Measurements from ENCODE around the gene FLVCR1.
A peak's percentile ranks its signal among the peaks of the same experiment; 100 is the strongest.
"Not testable (repeated sequence)": the region's sequence is repeated elsewhere in the genome, so short reads cannot be mapped to it uniquely, and the experiment has no call there.

FLVCR1 gene

DNA sequence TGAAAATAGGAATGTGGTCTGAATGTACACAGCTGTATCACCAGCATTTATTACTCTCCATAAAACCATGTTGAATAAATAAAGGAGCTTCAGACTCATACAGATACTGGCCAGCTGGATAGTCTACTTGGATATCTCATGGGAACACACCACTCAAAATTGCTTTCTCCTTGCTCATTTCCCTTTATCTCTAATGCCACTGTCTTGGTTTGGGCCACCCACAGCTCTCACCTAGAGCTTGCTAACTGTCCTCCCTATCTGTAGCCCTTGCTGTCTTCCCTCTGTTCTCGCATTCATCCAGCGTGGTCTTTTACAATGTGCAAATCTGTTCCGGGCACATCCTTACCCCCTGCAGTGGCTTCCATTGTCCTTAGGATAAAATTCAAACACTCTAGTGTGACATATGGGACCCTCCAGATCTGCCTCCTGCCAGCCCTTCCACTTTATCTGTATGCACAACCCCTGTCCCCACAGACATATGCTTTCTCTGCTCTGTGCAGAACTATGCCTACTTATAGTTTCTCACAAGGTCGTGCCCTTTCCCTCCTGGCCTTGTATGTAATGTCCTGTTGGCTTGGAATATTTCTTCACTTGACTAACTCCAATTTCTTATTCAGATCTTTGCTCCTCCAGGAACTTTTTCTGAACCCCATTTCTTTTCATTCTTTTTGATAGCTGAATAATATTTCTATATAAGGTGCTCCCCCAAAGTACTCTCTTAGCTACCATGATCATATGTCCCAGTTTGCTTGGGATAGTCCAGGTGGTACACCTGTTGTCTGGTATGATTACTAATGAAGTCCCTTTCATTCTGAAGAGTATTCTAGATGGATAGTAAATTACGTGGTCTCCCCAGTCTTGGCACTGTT lies 2.9 kb downstream of the FLVCR1 start:
- no peak for DNase-seq

DNA sequence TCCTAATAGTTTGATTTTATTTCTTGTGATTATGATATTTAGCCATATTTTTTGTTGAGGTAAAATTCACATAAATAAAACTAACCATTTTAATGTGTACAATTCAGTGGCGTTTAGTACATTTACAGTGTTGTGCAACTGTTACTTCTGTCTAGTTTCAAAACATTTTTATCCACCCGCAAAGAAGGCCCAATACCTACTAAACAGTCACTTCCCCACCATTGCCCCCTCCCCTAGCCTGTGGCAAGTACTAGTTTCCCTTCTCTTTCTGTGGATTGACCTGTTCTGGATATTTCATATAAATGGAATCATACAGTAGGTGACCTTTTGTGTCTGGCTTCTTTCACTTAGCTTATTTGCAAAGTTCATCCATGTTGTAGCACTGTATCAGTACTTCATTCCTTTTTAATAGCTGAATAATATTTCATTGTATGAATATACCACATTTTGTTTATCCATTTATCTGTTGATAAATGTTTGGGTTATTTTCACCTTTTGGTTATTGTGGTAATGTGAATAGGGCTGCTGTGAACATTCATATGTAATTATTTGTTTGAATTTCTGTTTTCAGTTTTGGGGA lies 4.1 kb downstream of the FLVCR1 start:
- DNase-seq: no peak

DNA sequence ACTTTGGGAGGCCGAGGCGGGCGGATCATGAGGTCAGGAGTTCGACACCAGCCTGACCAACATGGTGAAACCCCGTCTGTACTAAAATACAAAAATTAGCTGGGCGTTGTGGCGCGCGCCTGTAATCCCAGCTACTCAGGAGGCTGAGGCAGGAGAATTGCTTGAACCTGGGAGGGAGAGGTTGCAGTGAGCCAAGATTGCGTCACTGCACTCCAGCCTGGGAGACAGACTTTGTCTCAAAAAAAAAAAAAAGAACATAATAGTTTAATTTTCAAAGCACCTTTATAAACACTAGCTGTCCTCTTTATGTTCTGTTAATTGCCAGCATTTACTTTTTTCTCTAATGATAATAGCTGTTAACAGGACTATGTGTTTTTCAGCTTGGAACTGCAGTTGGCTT lies 5.3 kb downstream of the FLVCR1 start:
- DNase-seq: not testable (repeated sequence)

DNA sequence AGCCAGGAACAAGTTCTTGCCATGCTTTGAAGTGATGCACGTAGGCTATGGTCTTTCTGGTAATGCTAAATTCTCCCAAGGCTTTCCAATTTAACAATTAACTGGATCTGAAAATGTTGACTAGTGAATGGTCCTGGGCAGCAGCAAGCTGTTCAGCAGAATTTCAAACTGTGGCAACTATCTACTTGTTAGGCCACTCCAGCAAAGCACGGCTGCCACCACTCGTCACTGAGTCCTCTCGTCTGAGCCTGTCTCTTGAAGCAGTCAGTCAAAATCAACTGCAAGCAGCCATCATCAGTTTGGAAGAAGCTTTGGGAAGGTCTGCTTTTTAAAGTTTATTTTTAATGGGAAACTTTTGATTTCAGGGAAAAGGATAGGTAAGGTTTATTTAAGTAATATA lies 6.1 kb downstream of the FLVCR1 start:
- no peak for DNase-seq

DNA sequence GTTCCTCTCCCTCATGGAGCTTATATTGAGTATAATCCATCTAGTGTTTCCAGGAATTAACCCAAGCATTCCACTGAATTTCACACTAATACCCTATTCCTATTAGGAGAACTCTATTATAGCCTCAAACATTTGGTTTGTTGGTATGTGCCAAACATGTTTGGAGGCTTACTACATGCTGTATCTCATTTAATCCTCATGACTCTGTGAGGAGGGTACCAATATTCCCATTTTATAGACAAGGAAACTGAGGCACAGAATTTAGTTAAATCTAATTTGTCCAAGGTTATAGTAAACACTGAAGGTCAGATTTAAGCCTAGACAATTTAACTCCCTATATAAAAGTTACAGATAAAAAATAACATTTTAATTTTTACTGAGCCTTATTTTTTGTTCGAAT lies 9.1 kb downstream of the FLVCR1 start:
- DNase-seq: no peak

DNA sequence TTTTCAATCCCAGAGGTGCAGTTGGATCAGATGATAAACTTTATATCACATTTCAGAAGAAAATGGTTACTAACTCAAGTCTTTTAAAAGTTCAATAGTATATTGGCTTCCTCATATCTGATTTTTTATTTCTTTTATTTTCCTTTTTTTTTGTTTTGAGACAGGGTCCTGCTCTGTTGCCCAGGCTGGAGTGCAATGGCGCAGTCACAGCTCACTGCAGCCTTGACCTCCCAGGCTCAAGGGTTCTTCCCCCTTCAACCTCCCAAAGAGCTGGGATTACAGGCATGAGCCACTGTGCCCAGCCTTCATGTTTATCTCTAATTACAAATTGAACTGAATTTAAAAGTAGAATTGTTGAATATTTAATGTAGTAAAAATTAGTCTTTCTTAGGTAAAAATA lies 13.9 kb downstream of the FLVCR1 start:
- no peak for DNase-seq

DNA sequence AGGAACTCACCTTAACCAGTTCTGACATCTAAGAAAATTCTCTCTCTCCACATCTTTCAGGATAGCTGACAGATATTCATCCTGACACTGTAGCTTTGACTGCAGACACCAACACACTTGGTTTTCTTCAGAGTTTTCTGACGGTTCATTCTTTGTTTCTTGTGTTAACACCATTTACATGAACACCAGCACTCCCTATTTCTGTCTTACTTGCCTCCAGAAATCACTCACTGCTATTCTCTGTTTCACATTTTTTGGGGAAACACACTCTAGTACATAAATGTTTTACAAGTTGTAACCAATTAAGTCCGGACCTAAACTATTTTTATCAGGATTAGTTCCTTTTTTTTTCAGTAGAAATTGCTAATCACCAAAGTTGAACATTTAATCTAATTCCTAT lies 15.4 kb downstream of the FLVCR1 start:
- no peak for DNase-seq

DNA sequence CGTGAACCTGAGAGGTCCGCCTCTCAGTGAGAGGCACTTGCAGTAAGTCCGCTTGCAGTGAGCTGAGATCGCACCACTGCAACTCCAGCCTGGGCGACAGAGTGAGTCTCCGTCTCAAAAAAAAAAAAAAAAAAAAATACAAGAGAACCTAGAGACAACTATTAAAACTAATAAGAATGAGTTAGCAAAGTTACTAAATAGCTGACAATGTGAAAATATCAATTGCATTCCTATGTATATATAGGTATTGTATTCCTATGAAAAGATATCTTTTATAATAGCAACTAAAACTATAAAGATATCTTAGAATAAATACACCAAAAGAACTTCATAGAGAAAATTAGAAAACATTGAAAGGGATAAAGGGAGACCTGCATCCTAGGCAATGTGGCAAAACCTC lies 20.3 kb downstream of the FLVCR1 start:
- DNase-seq: no peak

DNA sequence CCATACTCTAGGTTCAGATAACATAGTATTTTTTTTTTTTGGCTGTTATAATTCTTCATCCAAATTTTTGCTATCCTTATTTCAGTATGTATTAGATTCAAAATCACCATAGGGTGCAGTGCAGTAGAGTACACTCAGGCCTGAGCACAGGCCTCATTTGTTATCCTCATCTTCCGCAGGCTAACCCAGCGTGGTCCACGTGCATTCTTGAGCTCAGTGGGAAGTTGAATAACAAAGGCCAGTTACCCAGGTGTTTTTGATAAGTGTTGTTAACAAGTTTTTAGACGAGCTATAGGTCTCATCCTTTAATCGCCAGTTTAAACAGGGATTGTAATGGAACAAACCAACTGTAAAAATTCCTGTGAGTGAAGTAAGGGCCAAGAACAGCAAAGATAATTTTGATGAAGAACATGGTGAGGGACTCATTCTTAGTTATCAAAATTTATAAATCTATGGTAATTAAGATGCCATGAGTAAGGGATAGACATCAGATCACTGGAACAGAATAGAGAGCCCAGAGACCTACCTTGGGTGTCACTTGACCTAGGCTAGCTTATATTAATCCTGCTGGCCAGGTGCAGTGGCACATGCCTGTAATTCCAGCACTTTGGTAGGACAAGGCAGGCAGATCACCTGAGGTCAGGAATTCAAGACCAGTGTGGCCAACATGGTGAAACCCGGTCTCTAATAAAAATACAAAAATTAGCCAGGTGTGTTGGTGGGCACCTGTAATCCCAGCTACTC lies 22.0 kb downstream of the FLVCR1 start:
- DNase-seq: no peak

DNA sequence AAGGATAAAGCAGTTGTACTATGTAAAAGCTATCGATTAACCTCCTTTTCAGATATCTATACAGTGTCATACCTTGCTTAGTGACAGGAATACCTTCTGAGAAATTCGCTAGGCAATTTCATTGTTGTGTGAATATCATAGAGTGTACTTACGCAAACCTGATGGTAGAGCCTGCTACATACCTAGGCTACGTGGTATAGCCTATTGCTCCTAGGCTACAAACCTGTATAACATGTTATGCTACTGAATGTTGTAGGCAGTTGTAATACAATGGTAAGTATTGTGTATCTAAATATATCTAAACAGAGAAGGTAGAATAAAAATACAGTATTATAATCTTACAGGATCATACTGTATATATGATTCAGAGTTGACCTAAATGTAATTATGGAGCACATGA lies 26.5 kb downstream of the FLVCR1 start:
- no peak for DNase-seq

DNA sequence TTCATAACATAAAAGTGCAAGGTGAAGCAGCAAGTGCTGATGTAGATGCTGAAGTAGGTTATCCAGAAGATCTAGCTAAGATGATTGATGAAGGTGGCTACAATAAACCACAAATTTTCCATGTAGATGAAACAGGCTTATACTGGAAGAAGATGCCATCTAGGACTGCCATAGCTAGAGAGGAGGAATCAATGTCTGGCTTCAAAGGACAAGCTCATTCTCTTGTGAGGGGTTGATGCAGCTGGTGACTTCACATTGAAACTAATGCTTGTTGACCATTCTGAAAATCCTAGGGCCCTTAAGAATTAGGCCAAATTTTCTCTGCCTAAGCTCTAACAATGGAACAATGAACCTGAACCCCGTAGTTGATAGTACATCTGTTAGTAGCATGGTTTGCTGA lies 34.0 kb downstream of the FLVCR1 start:
- no peak for DNase-seq

DNA sequence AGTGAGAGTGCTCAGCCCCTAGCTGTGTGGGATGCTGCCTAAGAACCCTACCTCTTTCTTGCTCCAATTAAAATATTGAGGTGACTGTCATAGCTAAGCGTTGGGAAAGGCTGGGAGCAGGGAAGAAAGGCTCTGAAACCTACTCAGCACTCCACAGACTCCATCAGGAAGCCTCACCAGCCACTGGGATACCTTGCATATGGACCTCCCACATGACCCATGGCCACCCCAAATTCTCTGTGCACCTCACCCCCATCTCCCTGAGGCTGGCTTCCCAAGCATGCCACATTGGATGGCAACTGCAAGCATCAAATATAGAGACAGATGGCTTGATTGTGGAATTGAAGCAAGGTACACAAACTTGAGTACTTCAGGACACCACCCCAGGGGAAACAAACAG lies 41.8 kb downstream of the FLVCR1 start:
- no peak for DNase-seq

DNA sequence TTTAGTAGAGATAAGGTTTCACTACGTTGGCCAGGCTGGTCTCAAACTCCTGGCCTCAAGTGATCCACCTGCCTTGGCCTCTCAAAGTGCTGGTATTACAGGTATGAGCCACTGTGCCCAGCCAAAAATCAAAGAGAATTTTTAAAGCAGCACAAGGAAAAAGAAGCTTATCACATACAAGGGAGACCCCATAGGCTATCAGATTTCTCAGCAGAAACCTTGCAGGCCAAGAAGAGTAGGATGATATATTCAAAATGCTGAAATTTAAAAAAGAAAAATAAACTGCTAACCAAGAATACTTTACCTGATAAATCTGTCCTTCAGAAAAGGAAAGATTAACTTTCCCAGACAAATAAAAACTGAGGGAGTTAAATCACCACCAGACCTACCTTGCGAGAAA lies 43.2 kb downstream of the FLVCR1 start:
- no peak for DNase-seq

DNA sequence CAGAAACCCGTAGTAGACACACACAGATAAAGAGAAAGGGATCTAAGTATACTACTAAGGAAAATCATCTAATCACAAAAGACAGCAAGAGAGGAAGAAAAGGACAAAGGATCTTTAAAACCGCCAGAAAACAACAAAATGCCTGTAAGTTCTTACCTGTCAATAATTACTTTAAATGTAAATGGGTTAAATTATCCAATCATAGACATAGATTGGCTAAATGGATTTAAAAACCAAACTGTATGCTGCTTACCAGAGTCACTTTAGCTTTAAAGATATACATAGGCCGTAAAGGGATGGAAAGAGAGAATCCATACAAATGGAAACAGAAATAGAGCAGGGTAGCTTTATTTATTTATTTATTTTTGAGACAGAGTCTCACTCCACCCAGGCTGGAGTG lies 44.0 kb downstream of the FLVCR1 start:
- DNase-seq: no peak

DNA sequence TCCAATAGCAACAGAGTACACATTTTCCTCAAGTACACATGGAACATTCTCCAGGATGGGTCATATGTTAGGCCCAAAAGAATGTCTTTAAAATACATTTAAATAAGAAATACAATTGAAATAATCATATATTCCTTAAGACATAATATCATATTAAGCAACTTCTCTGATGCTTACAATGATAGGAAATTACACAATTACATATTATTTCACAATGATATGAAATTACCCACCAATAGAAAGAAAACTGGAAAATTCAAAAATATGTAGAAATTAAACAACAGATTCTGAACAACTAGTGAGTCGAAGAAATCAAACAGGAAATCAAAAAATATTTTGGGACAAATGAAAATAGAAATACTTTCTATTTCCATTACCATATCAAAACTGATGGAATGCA lies 45.6 kb downstream of the FLVCR1 start:
- DNase-seq: no peak

DNA sequence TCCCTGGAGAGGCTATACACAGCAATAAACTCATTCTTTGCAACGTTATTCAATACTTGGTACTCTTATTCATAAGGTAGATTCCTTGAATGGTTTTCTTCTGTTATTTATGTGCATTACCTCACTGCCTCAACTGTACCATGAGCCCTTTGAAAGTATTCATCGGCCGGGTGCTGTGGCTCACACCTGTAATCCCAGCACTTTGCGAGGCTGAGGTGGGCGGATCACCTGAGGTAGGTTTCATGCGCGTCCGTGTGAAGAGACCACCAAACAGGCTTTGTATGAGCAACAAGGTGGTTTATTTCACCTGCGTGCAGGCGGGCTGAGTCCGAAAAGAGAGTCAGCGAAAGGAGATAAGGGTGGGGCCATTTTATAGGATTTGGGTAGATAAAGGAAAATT lies 50.0 kb downstream of the FLVCR1 start:
- not testable (repeated sequence) for DNase-seq

DNA sequence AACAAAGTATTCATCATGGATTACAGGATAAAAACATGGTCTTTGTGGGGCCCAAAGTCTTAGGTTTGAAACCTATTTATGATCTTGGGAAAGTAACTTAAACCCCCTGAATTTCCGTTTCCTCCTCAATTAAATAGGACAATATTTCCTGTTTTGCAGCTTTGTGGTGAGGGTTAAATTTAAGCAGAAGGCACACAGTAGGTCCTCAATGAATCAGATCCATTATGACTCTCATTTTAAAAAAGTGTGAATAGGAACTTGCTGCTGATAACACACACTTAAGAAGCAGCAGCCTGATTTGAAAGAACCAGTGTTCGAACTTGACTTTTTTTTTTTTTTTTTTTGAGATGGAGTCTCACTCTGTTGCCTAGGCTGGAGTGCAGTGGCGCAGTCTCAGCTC lies 50.9 kb downstream of the FLVCR1 start:
- DNase-seq: no peak

DNA sequence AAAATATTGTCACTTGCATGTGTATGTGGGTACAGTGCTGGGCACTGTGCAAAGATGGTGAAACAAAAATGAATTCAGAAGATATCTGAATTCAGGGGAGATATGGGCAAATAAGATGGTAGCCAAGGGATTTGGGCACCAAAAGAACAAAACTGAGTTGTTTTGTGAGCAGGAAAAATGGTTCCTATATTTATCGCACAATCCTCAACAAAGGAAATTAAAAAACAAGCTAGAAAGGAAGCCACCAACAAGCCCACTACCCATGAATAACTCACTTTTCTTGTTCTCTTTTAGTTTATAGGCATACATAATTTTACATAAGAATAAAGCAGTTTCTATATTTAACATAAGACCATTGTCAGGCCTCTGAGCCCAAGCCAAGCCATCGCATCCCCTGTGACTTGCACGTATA lies 51.6 kb downstream of the FLVCR1 start:
- no peak for DNase-seq

DNA sequence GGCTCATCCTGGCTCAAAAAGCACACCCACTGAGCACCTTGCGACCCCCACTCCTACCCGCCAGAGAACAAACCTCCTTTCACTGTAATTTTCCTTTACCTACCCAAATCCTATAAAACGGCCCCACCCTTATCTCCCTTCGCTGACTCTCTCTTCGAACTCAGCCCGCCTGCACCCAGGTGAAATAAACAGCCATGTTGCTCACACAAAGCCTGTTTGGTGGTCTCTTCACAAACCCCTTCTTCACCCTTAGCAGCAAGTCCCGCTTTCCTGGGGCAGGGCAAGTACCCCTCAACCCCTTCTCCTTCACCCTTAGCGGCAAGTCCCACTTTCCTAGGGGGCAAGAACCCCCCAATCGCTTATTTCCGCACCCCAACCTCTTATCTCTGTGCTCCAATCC lies 52.1 kb downstream of the FLVCR1 start:
- not testable (repeated sequence) for DNase-seq

DNA sequence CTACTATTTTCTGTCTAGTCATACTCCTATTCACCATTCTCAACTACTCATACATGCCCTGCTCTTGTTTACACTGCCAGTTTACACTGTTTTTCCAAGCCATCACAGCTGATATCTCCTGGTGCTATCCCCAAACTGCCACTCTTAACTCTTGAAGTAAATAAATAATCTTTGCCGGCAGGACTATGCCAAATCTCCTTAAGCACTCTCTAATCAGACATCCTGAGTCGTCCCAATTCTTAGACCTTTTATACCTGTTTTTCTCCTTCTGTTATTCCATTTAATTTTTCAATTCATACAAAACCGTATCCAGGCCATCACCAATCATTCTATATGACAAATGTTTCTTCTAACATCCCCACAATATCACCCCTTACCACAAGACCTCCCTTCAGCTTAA lies 55.6 kb downstream of the FLVCR1 start:
- not testable (repeated sequence) for DNase-seq

DNA sequence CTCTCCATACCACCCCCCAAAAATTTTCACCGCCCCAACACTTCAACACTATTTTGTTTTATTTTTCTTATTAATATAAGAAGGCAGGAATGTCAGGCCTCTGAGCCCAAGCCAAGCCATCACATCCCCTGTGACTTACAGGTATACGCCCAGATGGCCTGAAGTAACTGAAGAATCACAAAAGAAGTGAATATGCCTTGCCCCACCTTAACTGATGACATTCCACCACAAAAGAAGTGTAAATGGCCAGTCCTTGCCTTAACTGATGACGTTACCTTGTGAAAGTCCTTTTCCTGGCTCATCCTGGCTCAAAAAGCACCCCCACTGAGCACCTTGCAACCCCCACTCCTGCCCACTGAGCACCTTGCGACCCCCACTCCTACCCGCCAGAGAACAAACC lies 56.0 kb downstream of the FLVCR1 start:
- DNase-seq: not testable (repeated sequence)

DNA sequence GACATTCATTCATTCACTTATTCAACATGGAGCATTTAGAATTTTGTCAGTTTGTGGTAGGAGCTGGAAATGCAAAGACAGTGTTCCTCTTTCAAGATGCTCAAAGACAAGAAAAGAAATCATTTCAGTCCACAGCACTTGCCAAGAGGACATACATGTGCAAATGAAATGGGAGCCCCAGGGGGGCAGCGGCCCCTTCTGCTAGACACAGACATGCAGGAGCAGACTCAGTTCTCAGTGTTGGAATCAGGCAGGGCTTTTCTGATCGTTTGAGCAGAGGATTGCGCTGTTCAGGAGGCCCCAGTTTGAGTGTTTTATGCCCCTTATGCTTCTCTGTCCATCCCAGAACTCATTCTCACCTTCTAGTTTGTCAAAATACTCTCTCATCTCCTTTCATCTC lies 56.7 kb downstream of the FLVCR1 start:
- DNase-seq: no peak

DNA sequence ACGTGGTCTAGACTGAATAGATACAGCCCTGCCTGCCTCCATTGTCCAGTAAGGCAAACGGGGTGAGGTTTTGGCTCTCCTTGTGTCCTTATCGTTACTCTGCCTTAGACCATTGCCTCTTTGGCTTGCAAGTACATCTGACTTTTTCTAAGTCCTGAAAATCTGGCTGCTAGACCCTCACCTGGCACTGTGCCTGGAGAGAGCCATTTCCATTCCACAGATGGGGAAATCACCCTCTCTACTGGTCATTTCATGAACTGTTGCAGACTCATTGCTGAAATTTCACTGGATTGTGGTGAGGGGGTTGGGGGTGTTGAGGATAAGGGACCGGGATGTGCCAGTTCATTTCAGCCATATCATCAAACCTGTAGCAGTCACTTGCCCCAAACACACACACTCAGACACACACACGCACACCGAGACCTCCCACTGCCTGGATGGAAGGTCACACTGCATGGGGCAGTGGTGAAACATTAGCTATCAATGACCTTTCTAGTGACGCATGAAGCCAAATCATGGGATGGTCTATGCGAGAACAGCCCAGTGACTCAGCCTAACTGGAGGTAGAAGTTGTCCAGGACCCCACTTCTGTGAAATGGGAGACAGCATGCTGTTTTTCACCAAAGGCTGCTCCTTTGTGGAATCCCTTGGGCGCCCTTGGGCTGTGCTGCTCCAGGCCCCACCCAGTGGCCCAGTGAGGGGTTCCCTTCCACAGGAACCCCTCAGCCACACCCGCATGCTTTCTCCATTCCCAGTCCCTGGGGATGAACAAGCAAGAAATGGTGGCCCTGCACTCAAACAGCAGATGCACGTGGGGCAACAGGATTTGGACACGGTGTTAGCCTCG lies 57.4 kb downstream of the FLVCR1 start:
- peak; percentile 85 for DNase-seq

Measured in right forelimb (tissue), 1 donor.